SK-N-SH treated with all-trans-retinoic acid at 6 μM for 48 hours (cell line): Measurements from ENCODE around the gene ZNF57.

ENCODE experiments used
- ATAC-seq: fragments of 200-7000 bp; cut with Tn5 transposase; 3 replicates; pipeline ENCODE4 v1.9.1; 2020; ENCODE audit warnings: mild to moderate bottlenecking, moderate library complexity
- ZNF70 ChIP-seq: fragments of 450-650 bp; formaldehyde crosslinking; IDR thresholded peaks from 2 replicates; pipeline ENCODE4 v1.5.0; 2020; ENCODE audit warnings: mild to moderate bottlenecking, moderate library complexity

ZNF57 gene

GRCh38 chr19:2967972-2968371 lies 67.2 kb downstream of the ZNF57 start:
- no peak for ATAC-seq
- TF ChIP-seq ZNF70 (CRISPR knock-in tag) = no peak
